NCI-H1930 (cell line): ENCODE results near the gene POF1B.

Experiments used
- DNase-seq, 2 experiments: peaks; one replicate each; lab custom pipeline; 2025; lab: John Stamatoyannopoulos, UW

The POF1B gene

GRCh38 chrX:85243155-85243554 lies 136.3 kb downstream of the POF1B start:
- no peak for DNase-seq
